Esophagus muscularis mucosa (tissue), 4 donors: ENCODE measurements around the gene DDR2. TPM values are rescaled to one million over a fixed set of nuclear protein-coding genes. Genes with fewer than 3 reads are reported as not detected.

ENCODE experiments used
- DNase-seq: peaks from one replicate; pipeline ENCODE4 v3.0.0-alpha.2; 2017; ENCODE audit errors: extremely low spot score
- H3K27ac ChIP-seq, 4 donors: fragments of 200-600 bp; sonication (generic); replicated peaks in 1 of 4; 1 replicate in 3 of 4; 2 replicates in 1 of 4; pipeline ENCODE4 v1.5.1; 2016 to 2019; ENCODE audit warnings: mild to moderate bottlenecking in 1 of 4
- H3K27me3 ChIP-seq, 4 donors: fragments of 200-600 bp; sonication (generic); one replicate each; pipeline versions ENCODE4 v1.5.1 to v1.6.0; 2016 to 2019
- H3K36me3 ChIP-seq, 4 donors: fragments of 200-600 bp; sonication (generic); one replicate each; pipeline ENCODE4 v1.5.1; 2016 to 2019
- H3K4me1 ChIP-seq, 4 donors: fragments of 200-600 bp; sonication (generic); one replicate each; pipeline ENCODE4 v1.5.1; 2016 to 2019
- H3K4me3 ChIP-seq, 4 donors: fragments of 200-600 bp; sonication (generic); 1 replicate in 2 of 4; 2 replicates in 2 of 4; pipeline ENCODE4 v1.5.1; 2016 to 2019; ENCODE audit warnings: mild to moderate bottlenecking in 4 of 4, moderate library complexity in 1 of 4
- H3K9me3 ChIP-seq, 4 donors: fragments of 200-600 bp; sonication (generic); 1 replicate in 3 of 4; 2 replicates in 1 of 4; pipeline ENCODE4 v1.5.1; 2016 to 2019
- CTCF ChIP-seq, 3 experiments: fragments of 200-600 bp in 2 of 3; fragments of 450-650 bp in 1 of 3; sonication (generic) in 2 of 3; IDR thresholded peaks; one replicate each; pipeline ENCODE4 v1.5.1; 2017 to 2019; ENCODE audit warnings: antibody characterized with exemption in 3 of 3, mild to moderate bottlenecking in 2 of 3, moderate library complexity in 1 of 3
- EP300 ChIP-seq: sonication (generic); formaldehyde crosslinking; IDR thresholded peaks from one replicate; pipeline ENCODE4 v1.6.1; 2017; ENCODE audit warnings: antibody characterized with exemption
- POLR2A ChIP-seq: fragments of 450-650 bp; IDR thresholded peaks from one replicate; pipeline ENCODE4 v1.6.1; 2017; ENCODE audit warnings: antibody characterized with exemption, moderate library complexity, mild to moderate bottlenecking, low read depth
- POLR2AphosphoS5 ChIP-seq, 2 donors: sonication (generic); formaldehyde crosslinking; IDR thresholded peaks; one replicate each; pipeline ENCODE4 v1.6.1; 2017; ENCODE audit warnings: antibody characterized with exemption in 2 of 2
- WGBS: methylation state at CpG from one replicate; pipeline ENCODE4 v1.1.5; 2018; 5-methylcytosine and 5-hydroxymethylcytosine counted together
- intact Hi-C: fragments of 100-400 bp; cut with DNase I; formaldehyde crosslinking; loops from one replicate; pipeline ENCODE4 v1.15.1; 2023
- total RNA-seq, 4 donors: library from RNA; depleted of rRNA; stranded (reverse); fragments of >200 nt; gene quantifications; one replicate each; pipeline versions ENCODE4 v1.1.0 to v1.2.1, GENCODE V29; 2016

Gene DDR2
- total RNA-seq, 4 donors from 2014 or later: 143 to 194 (median 175) TPM

- intact Hi-C loops: no loop called here
- DNase-seq: no peak
- no peaks in the 10 kb centered on the region for H3K27me3 ChIP-seq
- TF ChIP-seq CTCF (IDR thresholded peaks at IDR 0.05) (no peak), POLR2AphosphoS5 (IDR thresholded peaks at IDR 0.05) (no peak)
- WGBS: 26% methylated on average over 1 of the region's 1 CpG
- peak overlapping the region; percentile 7 to 56 (median 28) for H3K27ac ChIP-seq
- peaks cover 28 to 78% (median 39%) of the 10 kb centered on the region in 4 donors for H3K36me3 ChIP-seq
- H3K4me3 ChIP-seq: no peak overlapping the region
- H3K4me1 ChIP-seq: peaks cover 0 to 20% (median 15%) of the 10 kb centered on the region in 4 donors
- no peaks in the 10 kb centered on the region for H3K9me3 ChIP-seq
Measured at GRCh38 chr1:162757476-162757875, 125.2 kb downstream of the DDR2 start.

GRCh38 chr1:162765788-162766187 is 133.5 kb downstream of the DDR2 start:
- no peak overlapping the region for H3K27ac ChIP-seq
- TF ChIP-seq POLR2AphosphoS5 (IDR thresholded peaks at IDR 0.05) (no peak), EP300 (no peak), CTCF (IDR thresholded peaks at IDR 0.05) (no peak), POLR2A (no peak)
- no peaks in the 10 kb centered on the region for H3K27me3 ChIP-seq
- H3K4me1 ChIP-seq: no peaks in the 10 kb centered on the region
- H3K9me3 ChIP-seq: no peaks in the 10 kb centered on the region
- no peak for DNase-seq
- intact Hi-C loops: no loop called here
- no peak overlapping the region for H3K4me3 ChIP-seq
- peaks cover 17 to 76% (median 33%) of the 10 kb centered on the region in 4 donors for H3K36me3 ChIP-seq
- 89% methylated on average over 1 of the region's 1 CpG for WGBS

- Histone ChIP-seq H3K9me3 (no peaks in the 10 kb centered on the region), H3K27me3 (no peaks in the 10 kb centered on the region), H3K36me3 (peaks cover 27 to 94% (median 43%) of the 10 kb centered on the region in 4 donors), H3K27ac (peak overlapping the region; percentile 30 to 64 (median 52)), H3K4me3 (no peak overlapping the region), H3K4me1 (no peaks in the 10 kb centered on the region)
- DNase-seq: no peak
- intact Hi-C loops: no loop called here
- peak in 1 of 2 donors; percentile 46 for TF ChIP-seq POLR2AphosphoS5 (IDR thresholded peaks at IDR 0.05)
- no peak for TF ChIP-seq EP300
- 67% methylated on average over 4 of the region's 4 CpGs for WGBS
Measured at GRCh38 chr1:162772571-162773154, 140.4 kb downstream of the DDR2 start.

- no peak for DNase-seq
- Histone ChIP-seq H3K27ac (peak overlapping the region in 1 of 4 donors; percentile 7), H3K36me3 (peaks cover 27 to 93% (median 41%) of the 10 kb centered on the region in 4 donors), H3K9me3 (no peaks in the 10 kb centered on the region), H3K27me3 (no peaks in the 10 kb centered on the region), H3K4me1 (no peaks in the 10 kb centered on the region), H3K4me3 (no peak overlapping the region)
- TF ChIP-seq CTCF (IDR thresholded peaks at IDR 0.05) (no peak), POLR2AphosphoS5 (IDR thresholded peaks at IDR 0.05) (no peak), POLR2A (no peak), EP300 (no peak)
- intact Hi-C loops: no loop called here
Measured at GRCh38 chr1:162774007-162774406, 141.7 kb downstream of the DDR2 start.

GRCh38 chr1:162779043-162779442 is 146.8 kb downstream of the DDR2 start:
- no peaks in the 10 kb centered on the region for H3K27me3 ChIP-seq
- no peak for DNase-seq
- H3K36me3 ChIP-seq: peaks cover 7 to 84% (median 40%) of the 10 kb centered on the region in 4 donors
- H3K27ac ChIP-seq: no peak overlapping the region
- intact Hi-C loops: no loop called here
- H3K9me3 ChIP-seq: no peaks in the 10 kb centered on the region
- TF ChIP-seq EP300 (no peak), POLR2AphosphoS5 (IDR thresholded peaks at IDR 0.05) (no peak), CTCF (IDR thresholded peaks at IDR 0.05) (no peak)
- WGBS: 93% methylated on average over 1 of the region's 1 CpG
- no peaks in the 10 kb centered on the region for H3K4me1 ChIP-seq
- H3K4me3 ChIP-seq: no peak overlapping the region
